DND-41 (cell line): Measurements from ENCODE around the gene DENND1A.

Experiments
- EZH2 ChIP-seq: IDR thresholded peaks from 3 replicates; pipeline ENCODE4 v1.6.1; 2012; ENCODE audit warnings: borderline replicate concordance, low read depth, mild to moderate bottlenecking, moderate library complexity, low read length, inconsistent platforms; ENCODE audit not compliant: severe bottlenecking
- TF ChIP-seq, protein P1 (sequence below): IDR thresholded peaks from 2 replicates; pipeline ENCODE4 v1.5.1; 2012; ENCODE audit warnings: borderline replicate concordance, low read length, moderate library complexity, mild to moderate bottlenecking; ENCODE audit not compliant: poor library complexity, severe bottlenecking; ENCODE audit errors: extremely low read depth

DNA sequence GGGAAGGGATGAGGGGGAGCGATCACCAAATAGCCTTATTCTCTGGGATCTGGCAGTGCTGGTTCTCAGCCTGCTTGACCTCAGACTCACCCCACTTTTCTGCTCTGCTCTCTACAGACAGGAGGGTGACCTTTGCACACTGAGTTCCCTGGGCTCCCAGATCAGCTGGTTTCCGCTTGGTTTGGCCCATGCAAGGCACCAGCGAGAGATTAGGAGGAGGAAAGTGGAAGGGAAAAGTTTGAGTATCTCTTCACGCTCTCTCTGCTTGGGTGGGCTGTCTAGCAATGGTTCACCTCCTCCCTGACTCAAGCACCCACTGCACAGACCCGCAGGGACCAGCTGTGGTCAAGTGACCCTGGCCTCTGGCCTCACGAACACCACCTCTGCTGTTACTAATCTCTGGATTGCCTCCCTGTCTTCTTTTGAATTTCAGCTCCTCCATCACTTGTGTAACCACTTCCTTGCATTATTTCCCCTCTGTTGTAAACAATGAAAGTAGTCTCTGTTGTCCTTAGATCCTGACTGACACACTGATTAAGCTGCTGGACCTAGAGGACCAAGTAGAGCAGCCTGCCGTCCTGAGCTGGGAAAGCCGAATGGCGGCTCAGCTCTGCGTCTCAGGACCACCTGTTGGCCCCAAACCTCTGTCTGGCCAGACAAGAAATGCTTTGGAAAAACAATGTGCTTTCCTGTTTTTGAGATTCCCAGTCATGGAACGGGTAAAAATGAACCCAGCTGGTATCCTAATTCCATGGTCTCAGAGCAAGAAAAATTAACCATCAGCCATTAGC is 387.3 kb downstream of the DENND1A start:
- TF ChIP-seq EZH2 = no peak
- TF ChIP-seq, protein P1, sequence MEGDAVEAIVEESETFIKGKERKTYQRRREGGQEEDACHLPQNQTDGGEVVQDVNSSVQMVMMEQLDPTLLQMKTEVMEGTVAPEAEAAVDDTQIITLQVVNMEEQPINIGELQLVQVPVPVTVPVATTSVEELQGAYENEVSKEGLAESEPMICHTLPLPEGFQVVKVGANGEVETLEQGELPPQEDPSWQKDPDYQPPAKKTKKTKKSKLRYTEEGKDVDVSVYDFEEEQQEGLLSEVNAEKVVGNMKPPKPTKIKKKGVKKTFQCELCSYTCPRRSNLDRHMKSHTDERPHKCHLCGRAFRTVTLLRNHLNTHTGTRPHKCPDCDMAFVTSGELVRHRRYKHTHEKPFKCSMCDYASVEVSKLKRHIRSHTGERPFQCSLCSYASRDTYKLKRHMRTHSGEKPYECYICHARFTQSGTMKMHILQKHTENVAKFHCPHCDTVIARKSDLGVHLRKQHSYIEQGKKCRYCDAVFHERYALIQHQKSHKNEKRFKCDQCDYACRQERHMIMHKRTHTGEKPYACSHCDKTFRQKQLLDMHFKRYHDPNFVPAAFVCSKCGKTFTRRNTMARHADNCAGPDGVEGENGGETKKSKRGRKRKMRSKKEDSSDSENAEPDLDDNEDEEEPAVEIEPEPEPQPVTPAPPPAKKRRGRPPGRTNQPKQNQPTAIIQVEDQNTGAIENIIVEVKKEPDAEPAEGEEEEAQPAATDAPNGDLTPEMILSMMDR = no peak
